HepG2 (cell line): ENCODE measurements around the gene LDLRAD4. TPM values are rescaled to one million over a fixed set of nuclear protein-coding genes. Genes with fewer than 3 reads are reported as not detected.

Experiments used
- CCDC6 ChIP-seq: sonication (generic); formaldehyde crosslinking; IDR thresholded peaks from 2 replicates; pipeline ENCODE4 v1.8.1; 2022; ENCODE audit warnings: mild to moderate bottlenecking, missing genetic modification reagents, moderate library complexity
- CREB3 ChIP-seq: sonication (generic); formaldehyde crosslinking; IDR thresholded peaks from 2 replicates; pipeline ENCODE4 v1.5.0; 2020; ENCODE audit warnings: missing genetic modification reagents
- E2F5 ChIP-seq: sonication (generic); formaldehyde crosslinking; conservative IDR thresholded peaks from 2 replicates; pipeline ENCODE4 v1.4.0; 2020; ENCODE audit warnings: missing genetic modification reagents
- HMGA1 ChIP-seq: sonication (generic); formaldehyde crosslinking; conservative IDR thresholded peaks from 2 replicates; pipeline ENCODE4 v1.4.0; 2020; ENCODE audit warnings: missing genetic modification reagents
- HNF4G ChIP-seq, 2 experiments: sonication (generic) in 1 of 2; formaldehyde crosslinking in 1 of 2; IDR thresholded peaks; 2 replicates each; pipeline versions ENCODE4 v1.4.0 to v1.6.1; 2011 to 2020; ENCODE audit warnings: borderline replicate concordance in 2 of 2, low read depth in 2 of 2, mild to moderate bottlenecking in 2 of 2, low read length in 1 of 2, missing genetic modification reagents in 1 of 2, moderate library complexity in 1 of 2
- ISL2 ChIP-seq: sonication (generic); formaldehyde crosslinking; IDR thresholded peaks from 2 replicates; pipeline ENCODE4 v1.5.0; 2020; ENCODE audit warnings: missing genetic modification reagents
- NFKBIZ ChIP-seq: IDR thresholded peaks from 2 replicates; pipeline ENCODE4 v1.6.1; 2018; ENCODE audit warnings: missing genetic modification reagents, missing compliant biosample characterization
- RBM22 ChIP-seq: fragments of 200-400 bp; formaldehyde crosslinking; optimal IDR thresholded peaks from 2 replicates; pipeline ENCODE3; 2017; ENCODE audit warnings: mild to moderate bottlenecking, low read length, moderate library complexity
- RFX5 ChIP-seq: IDR thresholded peaks from 2 replicates; pipeline ENCODE4 v1.6.1; 2011; ENCODE audit warnings: low read depth, low read length, improper control_type of control experiment
- TFDP1 ChIP-seq: IDR thresholded peaks from 2 replicates; pipeline ENCODE4 v1.6.1; 2016; ENCODE audit warnings: missing compliant biosample characterization, missing genetic modification reagents, borderline replicate concordance
- ZNF101 ChIP-seq: sonication (generic); formaldehyde crosslinking; IDR thresholded peaks from 2 replicates; pipeline ENCODE4 v1.4.0; 2020; ENCODE audit warnings: mild to moderate bottlenecking, low read depth, missing genetic modification reagents, borderline replicate concordance
- ZNF264 ChIP-seq: sonication (generic); formaldehyde crosslinking; IDR thresholded peaks from 2 replicates; pipeline ENCODE4 v1.4.0; 2020; ENCODE audit warnings: missing genetic modification reagents
- ZNF280D ChIP-seq: sonication (generic); formaldehyde crosslinking; IDR thresholded peaks from 2 replicates; pipeline ENCODE4 v1.5.1; 2020; ENCODE audit warnings: mild to moderate bottlenecking, missing genetic modification reagents
- ZNF543 ChIP-seq: sonication (generic); formaldehyde crosslinking; IDR thresholded peaks from 2 replicates; pipeline ENCODE4 v1.4.0; 2020; ENCODE audit warnings: mild to moderate bottlenecking, missing genetic modification reagents
- ZNF609 ChIP-seq: sonication (generic); formaldehyde crosslinking; IDR thresholded peaks from 2 replicates; pipeline ENCODE4 v1.4.0; 2020; ENCODE audit warnings: mild to moderate bottlenecking, missing genetic modification reagents, borderline replicate concordance
- ZNF749 ChIP-seq: sonication (generic); formaldehyde crosslinking; IDR thresholded peaks from 2 replicates; pipeline ENCODE4 v1.8.0; 2022; ENCODE audit warnings: mild to moderate bottlenecking, missing genetic modification reagents, moderate library complexity, borderline replicate concordance
- ZNF788 ChIP-seq: sonication (generic); formaldehyde crosslinking; IDR thresholded peaks from 2 replicates; pipeline ENCODE4 v1.5.0; 2020; ENCODE audit warnings: mild to moderate bottlenecking, missing genetic modification reagents, borderline replicate concordance
- ZNF850 ChIP-seq: sonication (generic); formaldehyde crosslinking; conservative IDR thresholded peaks from 2 replicates; pipeline ENCODE4 v1.9.0; 2021; ENCODE audit warnings: mild to moderate bottlenecking, missing genetic modification reagents
- polyA plus RNA-seq, 8 experiments: library from polyadenylated mRNA; depleted of rRNA in 3 of 8; stranded (reverse) in 7 of 8; unstranded in 1 of 8; fragments of >200 nt; fragmentation: Illumina TruSeq in 4 of 8; extraction: Trizol in 4 of 8; gene quantifications; 2 replicates each; pipeline versions ENCODE4 v1.2.1 to v1.2.3, GENCODE V29; 2011 to 2016; ENCODE audit warnings: low read depth in 4 of 8, missing spikeins in 1 of 8, mixed read lengths in 1 of 8; ENCODE audit not compliant: insufficient read depth in 1 of 8
- total RNA-seq, 5 experiments: library from RNA; depleted of rRNA; stranded (reverse); fragments of >200 nt; fragmentation: Illumina TruSeq; extraction: Trizol; gene quantifications; 2 replicates each; pipeline ENCODE4 v1.2.3, GENCODE V29; 2016; ENCODE audit warnings: low read depth in 1 of 5

LDLRAD4 gene
- total and polyA plus RNA-seq, 2 of the 13 experiments (the other 11 are each of a cell fraction or from before 2014, with no cell fraction given), result 13.6 to 20.9 TPM

GRCh38 chr18:13179566-13180113 lies 38.9 kb upstream of the LDLRAD4 start (continued):
- TF ChIP-seq ZNF280D (peak; percentile 73; the same call in 1 of the 2 replicates), TFDP1 (CRISPR knock-in tag) (peak; percentile 94; the same call in 1 of the 2 replicates), ISL2 (CRISPR knock-in tag) (peak; percentile 77; the same call in 1 of the 2 replicates), ZNF543 (CRISPR knock-in tag) (no peak), ZNF609 (CRISPR knock-in tag) (peak; percentile 72), ZNF850 (CRISPR knock-in tag) (no peak), NFKBIZ (peak; percentile 84), ZNF101 (CRISPR knock-in tag) (no peak), HMGA1 (CRISPR knock-in tag) (no peak), ZNF749 (CRISPR knock-in tag) (0 out of 2 replicates have a peak, but pooled peaks have one; percentile 2), RBM22 (no peak), CREB3 (CRISPR knock-in tag) (no peak), HNF4G (IDR thresholded peaks at IDR 0.05; ENCODE audit: borderline replicate concordance, low read depth, low read length) (peak; percentile 98), HNF4G (CRISPR knock-in tag; IDR thresholded peaks at IDR 0.05; ENCODE audit: borderline replicate concordance, low read depth) (peak; percentile 95), ZNF788 (CRISPR knock-in tag) (peak; percentile 86; the same call in 1 of the 2 replicates), CCDC6 (CRISPR knock-in tag) (peak; percentile 66; the same call in 1 of the 2 replicates), RFX5 (no peak), E2F5 (no peak), ZNF264 (CRISPR knock-in tag) (peak; percentile 71)
